Trophoblast cell (in vitro differentiated cells and primary cell): ENCODE measurements around the gene MCEE.

Experiments used
- DNase-seq, 2 donors: peaks; one replicate each; pipeline ENCODE4 v3.0.0-alpha.2; 2016
- H2AFZ ChIP-seq: 2 replicates; pipeline ENCODE4 v1.6.1; 2013; ENCODE audit warnings: low read length, moderate library complexity, mild to moderate bottlenecking; ENCODE audit not compliant: insufficient read depth, poor library complexity
- H2AK5ac ChIP-seq: 2 replicates; pipeline ENCODE4 v1.6.1; 2013; ENCODE audit warnings: mild to moderate bottlenecking, low read length
- H2BK120ac ChIP-seq: 2 replicates; pipeline ENCODE4 v1.6.1; 2013; ENCODE audit warnings: low read length, mild to moderate bottlenecking, moderate library complexity; ENCODE audit not compliant: insufficient read depth, poor library complexity
- H2BK12ac ChIP-seq: 2 replicates; pipeline ENCODE4 v1.6.1; 2013; ENCODE audit warnings: mild to moderate bottlenecking, low read length, moderate library complexity
- H2BK5ac ChIP-seq: 2 replicates; pipeline ENCODE4 v1.6.1; 2013; ENCODE audit warnings: low read length, low read depth, moderate library complexity, mild to moderate bottlenecking; ENCODE audit not compliant: poor library complexity
- H3K14ac ChIP-seq: 2 replicates; pipeline ENCODE4 v1.6.1; 2013; ENCODE audit warnings: mild to moderate bottlenecking, low read length
- H3K18ac ChIP-seq: 2 replicates; pipeline ENCODE4 v1.6.1; 2013; ENCODE audit warnings: mild to moderate bottlenecking, low read length
- H3K23ac ChIP-seq: 2 replicates; pipeline ENCODE4 v1.6.1; 2013; ENCODE audit warnings: low read length
- H3K27ac ChIP-seq: 2 replicates; pipeline ENCODE4 v1.5.1; 2013; ENCODE audit warnings: low read depth, mild to moderate bottlenecking, inconsistent platforms, low read length, moderate library complexity
- H3K27me3 ChIP-seq: 2 replicates; pipeline ENCODE4 v1.6.1; 2013; ENCODE audit warnings: inconsistent platforms, mild to moderate bottlenecking, low read length, moderate library complexity; ENCODE audit not compliant: insufficient read depth
- H3K36me3 ChIP-seq, 2 experiments: 1 replicate in 1 of 2; 2 replicates in 1 of 2; pipeline ENCODE4 v1.6.1; 2013; ENCODE audit warnings: low read length in 2 of 2, mild to moderate bottlenecking in 2 of 2, moderate library complexity in 1 of 2; ENCODE audit not compliant: insufficient read depth in 2 of 2, control insufficient read depth in 1 of 2
- H3K4ac ChIP-seq: 2 replicates; pipeline ENCODE4 v1.6.1; 2013; ENCODE audit warnings: low read depth, mild to moderate bottlenecking, low read length, moderate library complexity
- H3K4me1 ChIP-seq, 2 experiments: 1 replicate in 1 of 2; 2 replicates in 1 of 2; pipeline ENCODE4 v1.6.1; 2013; ENCODE audit warnings: low read length in 2 of 2, mild to moderate bottlenecking in 2 of 2, moderate library complexity in 1 of 2; ENCODE audit not compliant: insufficient read depth in 2 of 2, control insufficient read depth in 1 of 2
- H3K4me2 ChIP-seq: 2 replicates; pipeline ENCODE4 v1.6.1; 2013; ENCODE audit warnings: inconsistent platforms, mild to moderate bottlenecking, low read length, moderate library complexity
- H3K4me3 ChIP-seq: 2 replicates; pipeline ENCODE4 v1.5.1; 2013; ENCODE audit warnings: mild to moderate bottlenecking, low read depth, low read length, inconsistent platforms
- H3K79me1 ChIP-seq: one replicate; pipeline ENCODE4 v1.6.1; 2013; ENCODE audit warnings: low read length
- H3K79me2 ChIP-seq: 2 replicates; pipeline ENCODE4 v1.6.1; 2013; ENCODE audit warnings: low read length, mild to moderate bottlenecking; ENCODE audit not compliant: control insufficient read depth, insufficient read depth, poor library complexity
- H3K9ac ChIP-seq: 2 replicates; pipeline ENCODE4 v1.6.1; 2013; ENCODE audit warnings: mild to moderate bottlenecking, low read length
- H3K9me3 ChIP-seq: 2 replicates; pipeline ENCODE4 v1.6.1; 2013; ENCODE audit warnings: low read depth, mild to moderate bottlenecking, control low read depth, inconsistent platforms, low read length; ENCODE audit not compliant: insufficient read depth
- H4K12ac ChIP-seq: 2 replicates; pipeline ENCODE4 v1.6.1; 2013; ENCODE audit warnings: low read depth, mild to moderate bottlenecking, low read length, moderate library complexity
- H4K8ac ChIP-seq: 2 replicates; pipeline ENCODE4 v1.6.1; 2013; ENCODE audit warnings: low read depth, mild to moderate bottlenecking, low read length, moderate library complexity
- H4K91ac ChIP-seq: one replicate; pipeline ENCODE4 v1.6.1; 2013; ENCODE audit warnings: low read depth, mild to moderate bottlenecking, low read length, moderate library complexity
- WGBS: extraction: QIAGEN DNeasy Blood & Tissue Kit; methylation state at CpG from one replicate; pipeline ENCODE4 v1.1.7; 2013; ENCODE audit warnings: missing lambda C conversion rate; ENCODE audit not compliant: insufficient read length, insufficient coverage; ENCODE audit errors: extremely low coverage; 5-methylcytosine and 5-hydroxymethylcytosine counted together

Gene MCEE

GRCh38 chr2:71166812-71167211, 36.8 kb upstream of the MCEE start:
- Histone ChIP-seq H3K4ac (no peak overlapping the region), H4K91ac (no peak overlapping the region), H3K79me1 (no peaks in the 10 kb centered on the region), H4K8ac (no peak overlapping the region), H3K4me3 (no peak overlapping the region), H3K14ac (no peak overlapping the region), H3K9me3 (no peaks in the 10 kb centered on the region), H2AFZ (no peak overlapping the region), H3K9ac (no peak overlapping the region), H2AK5ac (no peak overlapping the region), H2BK120ac (no peak overlapping the region), H3K4me1 (no peaks in the 10 kb centered on the region), H3K23ac (no peak overlapping the region), H4K12ac (no peak overlapping the region), H2BK12ac (no peak overlapping the region), H3K4me2 (no peak overlapping the region), H3K36me3 (no peaks in the 10 kb centered on the region), H3K27ac (no peak overlapping the region), H3K18ac (no peak overlapping the region), H3K27me3 (no peaks in the 10 kb centered on the region), H2BK5ac (no peak overlapping the region), H3K79me2 (no peaks in the 10 kb centered on the region)
- DNase-seq, result no peak
- no CpG with 5 or more reads among the region's 3 CpGs for WGBS

DNA sequence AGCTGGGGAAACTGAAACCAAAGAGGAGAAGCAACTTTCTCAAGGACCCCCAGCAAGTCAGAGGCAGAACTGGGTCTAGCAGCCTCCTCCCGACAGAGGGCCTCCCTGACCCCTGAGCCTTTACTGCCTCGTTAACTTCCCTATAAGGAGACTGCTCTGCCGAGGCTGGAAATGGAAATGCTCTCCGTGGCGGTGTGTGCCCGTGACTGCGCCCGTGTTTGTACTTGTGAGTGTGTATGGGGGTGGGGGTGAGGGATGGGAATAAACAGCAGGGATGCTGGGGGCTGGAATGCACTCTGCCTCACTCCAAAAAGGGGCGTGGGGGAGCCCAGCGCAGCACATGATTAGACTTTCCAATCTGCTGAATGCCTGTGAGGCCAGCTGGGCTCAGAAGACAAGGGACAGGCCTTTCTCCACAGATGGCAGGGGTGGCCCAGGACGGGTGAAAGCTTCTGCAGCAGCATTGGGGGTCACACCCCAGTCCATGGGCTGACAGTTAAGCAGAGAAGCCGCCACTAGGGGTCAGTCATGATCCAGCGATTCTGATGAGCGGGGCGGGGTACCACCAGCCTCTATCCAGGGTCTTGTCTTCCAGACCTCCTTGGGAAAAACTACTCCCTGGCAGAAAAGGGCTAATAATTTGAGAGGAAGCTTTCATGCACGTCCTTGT, 27.2 kb upstream of the MCEE start:
- Histone ChIP-seq H3K4me2 (no peak overlapping the region), H2AFZ (no peak overlapping the region), H2BK12ac (no peak overlapping the region), H2AK5ac (no peak overlapping the region), H3K79me2 (no peaks in the 10 kb centered on the region), H3K14ac (no peak overlapping the region), H3K4me1 (peaks cover 0 to 2% of the 10 kb centered on the region in 2 experiments), H3K36me3 (no peaks in the 10 kb centered on the region), H4K8ac (no peak overlapping the region), H3K79me1 (no peaks in the 10 kb centered on the region), H4K12ac (no peak overlapping the region), H2BK5ac (no peak overlapping the region), H3K18ac (no peak overlapping the region), H3K4ac (no peak overlapping the region), H3K9ac (no peak overlapping the region), H2BK120ac (no peak overlapping the region), H3K23ac (no peak overlapping the region), H3K4me3 (no peak overlapping the region), H3K27me3 (no peaks in the 10 kb centered on the region), H4K91ac (no peak overlapping the region), H3K27ac (no peak overlapping the region), H3K9me3 (no peaks in the 10 kb centered on the region)
- no CpG with 5 or more reads among the region's 16 CpGs for WGBS
- DNase-seq, result peak; percentile 15 to 51

GRCh38 chr2:71156573-71156972, 26.5 kb upstream of the MCEE start:
- Histone ChIP-seq H3K4ac (no peak overlapping the region), H3K79me2 (no peaks in the 10 kb centered on the region), H4K91ac (no peak overlapping the region), H2AK5ac (no peak overlapping the region), H3K36me3 (no peaks in the 10 kb centered on the region), H3K14ac (no peak overlapping the region), H3K18ac (no peak overlapping the region), H3K4me3 (no peak overlapping the region), H2BK5ac (no peak overlapping the region), H4K12ac (no peak overlapping the region), H3K4me1 (peaks cover 0 to 2% of the 10 kb centered on the region in 2 experiments), H3K27me3 (no peaks in the 10 kb centered on the region), H3K27ac (no peak overlapping the region), H3K23ac (no peak overlapping the region), H3K9me3 (no peaks in the 10 kb centered on the region), H3K4me2 (no peak overlapping the region), H3K9ac (no peak overlapping the region), H4K8ac (no peak overlapping the region), H2BK120ac (no peak overlapping the region), H2BK12ac (no peak overlapping the region), H2AFZ (no peak overlapping the region), H3K79me1 (no peaks in the 10 kb centered on the region)
- no CpG with 5 or more reads among the region's 6 CpGs for WGBS
- DNase-seq, result no peak

DNA sequence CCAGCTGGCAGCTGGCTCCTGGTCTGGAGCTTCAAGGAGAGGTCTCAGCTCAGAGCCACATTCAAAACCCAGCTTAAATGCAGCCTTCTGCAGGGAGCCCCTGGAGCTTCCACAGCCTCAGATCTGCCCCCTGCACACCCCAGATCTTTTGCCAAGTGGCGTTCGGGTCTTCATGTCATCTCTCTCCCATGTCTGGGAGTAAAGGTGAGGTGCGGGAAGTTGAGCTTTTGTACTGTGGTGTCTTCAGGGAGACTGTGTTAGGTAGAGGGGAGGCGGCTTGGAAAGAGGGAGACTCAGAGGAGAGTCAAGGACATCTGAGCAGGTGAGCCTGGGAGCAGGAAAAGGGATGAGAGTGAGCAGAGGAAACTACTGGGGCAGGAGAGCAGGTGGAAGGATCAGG, 25.8 kb upstream of the MCEE start:
- Histone ChIP-seq H3K4me2 (no peak overlapping the region), H2BK12ac (no peak overlapping the region), H3K27me3 (no peaks in the 10 kb centered on the region), H3K18ac (no peak overlapping the region), H4K8ac (no peak overlapping the region), H2AK5ac (no peak overlapping the region), H3K14ac (no peak overlapping the region), H3K4me3 (no peak overlapping the region), H3K9ac (no peak overlapping the region), H2AFZ (no peak overlapping the region), H4K12ac (no peak overlapping the region), H2BK120ac (no peak overlapping the region), H3K4ac (no peak overlapping the region), H3K9me3 (no peaks in the 10 kb centered on the region), H4K91ac (no peak overlapping the region), H2BK5ac (no peak overlapping the region), H3K79me2 (no peaks in the 10 kb centered on the region), H3K27ac (no peak overlapping the region), H3K4me1 (peaks cover 0 to 2% of the 10 kb centered on the region in 2 experiments), H3K36me3 (no peaks in the 10 kb centered on the region), H3K23ac (no peak overlapping the region), H3K79me1 (no peaks in the 10 kb centered on the region)
- no peak for DNase-seq
- WGBS, result no CpG with 5 or more reads among the region's 4 CpGs
